ENCODE measurements around the gene RGS4. TPM values are rescaled to one million over a fixed set of nuclear protein-coding genes. Genes with fewer than 3 reads are reported as not detected.

Gene RGS4
- total and polyA plus RNA-seq, 2 of the 13 experiments (the other 11 are each of a cell fraction or from before 2014, with no cell fraction given), result not detected

GRCh38 chr1:163068716-163069115, 445 bp upstream of the RGS4 start:
- Histone ChIP-seq H3K27ac (ENCODE audit: extremely low read length, insufficient read depth, low read length) (no peak overlapping the region), H3K4me3 (replicated peaks in 1 of 3; ENCODE audit: insufficient read depth in 1 of 3, low read depth in 2 of 3, low read length in 3 of 3) (no peak overlapping the region), H2AFZ (ENCODE audit: low read length) (no peak overlapping the region), H3K27me3 (ENCODE audit: control insufficient read depth in 1 of 2, insufficient read depth in 2 of 2, low read length in 2 of 2) (peaks cover 0 to 2% of the 10 kb centered on the region in 2 experiments; a peak in 1 of 5 replicates), H3K79me2 (ENCODE audit: insufficient read depth, low read length) (no peaks in the 10 kb centered on the region), H3K36me3 (replicated peaks in 1 of 2; ENCODE audit: control insufficient read depth in 1 of 2, insufficient read depth in 2 of 2, low read length in 2 of 2) (no peaks in the 10 kb centered on the region), H3K9ac (ENCODE audit: insufficient read depth, low read depth, low read length) (no peak overlapping the region), H3K4me2 (ENCODE audit: low read depth, low read length) (no peak overlapping the region), H3K9me3 (ENCODE audit: low read length) (no peaks in the 10 kb centered on the region), H3K4me1 (ENCODE audit: insufficient read depth, low read length) (no peaks in the 10 kb centered on the region), H4K20me1 (ENCODE audit: insufficient read depth, low read length) (no peaks in the 10 kb centered on the region)
- no peak for ATAC-seq
- in situ Hi-C loops (cut with HindIII; ENCODE audit: extremely low pct_ligation_motif_present, low pct_unique_long_range_greater_than_20kb), result no loop called here
- intact Hi-C loops (cut with micrococcal nuclease; ENCODE audit: unreplicated experiment), result no loop called here
- no peak for DNase-seq (ENCODE audit: low spot score)
- 13% methylated on average over 5 of the region's 5 CpGs for WGBS (ENCODE audit: low lambda C conversion rate)
- ChIA-PET CTCF (ENCODE audit: low intra/inter-chr PET ratio, low total read pairs) (no interaction called here), POLR2A (no interaction called here)
- no peak for FAIRE-seq
- BruUV-seq (replicated peaks), result no TSS peak
- TF ChIP-seq TBX2 (CRISPR knock-in tag; IDR thresholded peaks at IDR 0.05; ENCODE audit: borderline replicate concordance) (no peak), MXI1 (IDR thresholded peaks at IDR 0.05; ENCODE audit: borderline replicate concordance, low read depth, low read length) (no peak), ZNF292 (CRISPR knock-in tag; IDR thresholded peaks at IDR 0.05; ENCODE audit: borderline replicate concordance, low read depth) (no peak)

DNA sequence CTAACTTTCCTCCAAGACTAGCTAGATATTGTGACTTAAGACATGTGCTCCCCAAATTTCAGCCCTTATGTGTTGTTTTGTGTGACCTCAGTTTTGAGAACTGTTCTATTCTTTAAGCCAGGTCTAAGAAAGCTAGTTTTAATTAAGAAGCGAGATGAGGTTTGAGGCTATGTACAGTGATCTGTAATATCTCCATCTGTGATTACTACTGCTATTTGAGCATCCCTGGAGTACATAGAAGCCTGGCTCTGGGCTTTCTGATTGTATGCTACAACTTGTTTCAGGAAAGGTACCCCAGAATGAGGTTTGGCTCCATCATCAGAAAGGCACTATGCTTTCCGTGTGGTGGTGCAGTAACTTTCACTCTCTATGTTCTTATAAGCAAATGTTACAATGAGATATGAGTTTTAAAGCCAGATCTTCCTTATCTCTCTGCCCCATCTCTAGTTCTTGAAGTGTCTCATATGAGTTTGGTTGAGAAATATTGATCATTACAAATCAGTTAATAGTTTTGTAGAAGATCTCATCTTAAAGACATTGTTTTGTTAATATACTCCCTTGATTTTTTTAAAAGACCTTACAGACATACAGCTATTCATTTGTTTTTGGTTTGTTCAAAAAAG, 605 bp downstream of the RGS4 start:
- Histone ChIP-seq H3K4me3 (replicated peaks in 1 of 3; ENCODE audit: insufficient read depth in 1 of 3, low read depth in 2 of 3, low read length in 3 of 3) (no peak overlapping the region), H3K9me3 (ENCODE audit: low read length) (no peaks in the 10 kb centered on the region), H3K4me1 (ENCODE audit: insufficient read depth, low read length) (no peaks in the 10 kb centered on the region), H3K27me3 (ENCODE audit: control insufficient read depth in 1 of 2, insufficient read depth in 2 of 2, low read length in 2 of 2) (0 out of 5 replicates have a peak, but pooled peaks cover 0 to 2% of the 10 kb centered on the region in 2 experiments), H3K4me2 (ENCODE audit: low read depth, low read length) (no peak overlapping the region), H3K9ac (ENCODE audit: insufficient read depth, low read depth, low read length) (no peak overlapping the region), H2AFZ (ENCODE audit: low read length) (no peak overlapping the region), H3K27ac (ENCODE audit: extremely low read length, insufficient read depth, low read length) (no peak overlapping the region), H3K36me3 (replicated peaks in 1 of 2; ENCODE audit: control insufficient read depth in 1 of 2, insufficient read depth in 2 of 2, low read length in 2 of 2) (no peaks in the 10 kb centered on the region), H4K20me1 (ENCODE audit: insufficient read depth, low read length) (no peaks in the 10 kb centered on the region), H3K79me2 (ENCODE audit: insufficient read depth, low read length) (no peaks in the 10 kb centered on the region)
- intact Hi-C loops (cut with micrococcal nuclease; ENCODE audit: unreplicated experiment), result loop anchor here (2.0 kb wide), 1 partner anchor 105 kb away; no protein-coding TSS in a partner anchor
- in situ Hi-C loops (cut with HindIII; ENCODE audit: extremely low pct_ligation_motif_present, low pct_unique_long_range_greater_than_20kb), result loop anchor here (5.0 to 10.0 kb wide), 2 partner anchors 185 to 248 kb away; no protein-coding TSS in a partner anchor
- no peak for TF ChIP-seq ZNF253 (CRISPR knock-in tag; IDR thresholded peaks at IDR 0.05; ENCODE audit: borderline replicate concordance)
- ATAC-seq (no peak), DNase-seq (ENCODE audit: low spot score) (no peak), FAIRE-seq (no peak)
- POLR2A ChIA-PET, result no interaction called here
- BruUV-seq (replicated peaks), result no TSS peak
- CTCF ChIA-PET (ENCODE audit: low intra/inter-chr PET ratio, low total read pairs), result no interaction called here
- 17% methylated on average over 2 of the region's 2 CpGs for WGBS (ENCODE audit: low lambda C conversion rate)

Measured in HepG2 (cell line).